Measurements from ENCODE around the gene OPN5.

Gene OPN5

DNA sequence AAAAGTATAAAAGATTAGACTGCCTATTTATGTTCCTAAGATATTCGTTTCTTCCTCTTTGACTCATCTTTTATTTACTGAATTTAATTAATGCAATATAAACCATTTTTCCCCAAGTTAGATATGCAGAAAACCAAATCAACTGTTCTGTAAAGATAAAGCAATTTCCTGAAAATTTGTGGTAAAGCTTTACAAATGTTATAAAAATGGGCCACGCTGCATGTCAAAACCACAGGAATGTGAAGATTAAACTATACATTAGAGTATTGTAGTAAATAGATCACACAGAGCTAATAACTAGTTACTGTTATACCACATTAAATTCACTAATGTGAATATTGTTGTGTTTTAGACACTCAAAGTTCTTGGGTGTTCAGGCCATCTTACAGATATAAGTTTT is 83.4 kb downstream of the OPN5 start:
- TF ChIP-seq, protein P1, sequence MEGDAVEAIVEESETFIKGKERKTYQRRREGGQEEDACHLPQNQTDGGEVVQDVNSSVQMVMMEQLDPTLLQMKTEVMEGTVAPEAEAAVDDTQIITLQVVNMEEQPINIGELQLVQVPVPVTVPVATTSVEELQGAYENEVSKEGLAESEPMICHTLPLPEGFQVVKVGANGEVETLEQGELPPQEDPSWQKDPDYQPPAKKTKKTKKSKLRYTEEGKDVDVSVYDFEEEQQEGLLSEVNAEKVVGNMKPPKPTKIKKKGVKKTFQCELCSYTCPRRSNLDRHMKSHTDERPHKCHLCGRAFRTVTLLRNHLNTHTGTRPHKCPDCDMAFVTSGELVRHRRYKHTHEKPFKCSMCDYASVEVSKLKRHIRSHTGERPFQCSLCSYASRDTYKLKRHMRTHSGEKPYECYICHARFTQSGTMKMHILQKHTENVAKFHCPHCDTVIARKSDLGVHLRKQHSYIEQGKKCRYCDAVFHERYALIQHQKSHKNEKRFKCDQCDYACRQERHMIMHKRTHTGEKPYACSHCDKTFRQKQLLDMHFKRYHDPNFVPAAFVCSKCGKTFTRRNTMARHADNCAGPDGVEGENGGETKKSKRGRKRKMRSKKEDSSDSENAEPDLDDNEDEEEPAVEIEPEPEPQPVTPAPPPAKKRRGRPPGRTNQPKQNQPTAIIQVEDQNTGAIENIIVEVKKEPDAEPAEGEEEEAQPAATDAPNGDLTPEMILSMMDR (IDR thresholded peaks at IDR 0.05) = no peak

DNA sequence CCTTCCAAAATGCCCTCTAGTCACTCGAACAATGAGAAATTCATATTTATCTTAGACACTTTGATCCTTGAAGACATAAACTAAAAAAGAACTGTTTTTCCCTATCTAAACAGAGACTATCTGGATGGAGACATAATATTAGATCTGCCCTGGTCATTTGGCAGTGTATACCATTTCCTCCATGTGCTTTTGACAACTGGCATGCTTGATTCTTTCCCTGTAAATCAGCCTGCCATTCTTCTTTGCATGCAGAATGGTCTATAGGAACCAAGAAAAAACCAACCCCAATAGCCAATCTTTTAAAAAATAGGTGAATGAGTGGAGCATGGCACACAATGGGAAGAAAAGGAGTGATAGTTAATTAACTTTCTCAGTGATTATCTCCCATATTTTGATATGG is 93.8 kb downstream of the OPN5 start:
- TF ChIP-seq, protein P1 (IDR thresholded peaks at IDR 0.05) = no peak
